ENCODE measurements around the gene ALDH4A1.

Gene ALDH4A1

DNA sequence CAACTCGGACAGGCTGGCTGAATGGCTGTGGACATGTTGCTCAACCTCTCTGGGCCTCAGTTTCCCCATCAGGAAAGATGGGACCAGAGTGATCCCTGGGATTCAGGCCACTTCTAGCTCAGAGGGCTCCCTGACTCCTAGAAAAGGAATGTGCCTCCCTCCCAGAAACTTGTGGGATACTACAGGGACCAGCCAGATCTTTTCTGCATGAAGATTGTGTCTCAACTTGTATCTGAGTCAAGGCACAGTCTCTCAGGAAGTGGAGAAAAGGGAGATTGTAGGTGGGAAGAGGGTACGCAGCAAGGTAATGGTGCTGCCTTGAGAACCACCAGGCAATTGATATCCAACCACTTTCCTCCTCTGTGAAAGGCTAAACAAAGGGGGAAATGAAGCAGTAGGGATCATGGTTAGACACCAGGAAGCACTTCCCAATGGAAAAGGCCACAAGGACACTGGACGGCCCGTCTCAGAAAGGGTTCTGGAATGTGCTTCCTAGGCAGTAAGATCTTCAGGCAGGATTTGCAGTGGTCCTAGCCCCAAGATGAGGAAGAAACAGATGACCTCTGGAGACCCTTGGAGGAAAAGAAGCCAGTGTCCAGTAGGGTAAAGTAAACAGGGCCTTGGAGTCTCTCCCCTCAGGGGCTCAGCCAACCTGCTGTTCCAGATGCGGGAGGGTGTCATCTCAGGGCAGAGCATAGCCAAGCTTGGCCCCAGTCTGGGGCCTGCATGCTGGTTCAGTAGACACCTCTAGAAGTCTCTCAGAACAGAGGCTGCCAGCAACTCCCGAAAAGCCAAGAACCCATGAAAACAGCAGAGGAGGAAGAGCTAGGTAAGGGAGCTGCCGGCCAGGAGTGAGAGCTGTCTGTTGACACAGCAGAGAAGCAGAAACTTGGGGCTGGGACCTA lies 37.3 kb upstream of the ALDH4A1 start:
- DNase-seq (ENCODE audit: low read depth) = no peak

DNA sequence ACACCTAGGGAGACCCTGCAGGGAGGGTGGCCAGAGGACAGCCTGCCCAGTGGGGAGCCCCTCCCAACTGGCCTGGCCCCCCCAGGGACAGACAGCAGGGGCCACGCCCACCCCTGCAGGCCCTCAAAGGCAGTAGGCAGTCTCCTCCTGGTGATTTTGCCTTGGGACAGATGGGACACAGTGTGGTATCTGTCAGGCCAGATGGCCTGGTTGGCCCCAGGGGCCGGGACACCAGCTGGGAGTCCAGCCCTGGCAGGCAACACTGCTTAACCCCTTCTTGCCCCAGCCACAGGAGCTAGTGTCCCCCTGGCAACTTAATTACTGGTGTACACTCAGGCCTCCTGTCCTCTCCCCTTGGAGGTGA lies 36.3 kb upstream of the ALDH4A1 start:
- DNase-seq (ENCODE audit: low read depth) = no peak

DNA sequence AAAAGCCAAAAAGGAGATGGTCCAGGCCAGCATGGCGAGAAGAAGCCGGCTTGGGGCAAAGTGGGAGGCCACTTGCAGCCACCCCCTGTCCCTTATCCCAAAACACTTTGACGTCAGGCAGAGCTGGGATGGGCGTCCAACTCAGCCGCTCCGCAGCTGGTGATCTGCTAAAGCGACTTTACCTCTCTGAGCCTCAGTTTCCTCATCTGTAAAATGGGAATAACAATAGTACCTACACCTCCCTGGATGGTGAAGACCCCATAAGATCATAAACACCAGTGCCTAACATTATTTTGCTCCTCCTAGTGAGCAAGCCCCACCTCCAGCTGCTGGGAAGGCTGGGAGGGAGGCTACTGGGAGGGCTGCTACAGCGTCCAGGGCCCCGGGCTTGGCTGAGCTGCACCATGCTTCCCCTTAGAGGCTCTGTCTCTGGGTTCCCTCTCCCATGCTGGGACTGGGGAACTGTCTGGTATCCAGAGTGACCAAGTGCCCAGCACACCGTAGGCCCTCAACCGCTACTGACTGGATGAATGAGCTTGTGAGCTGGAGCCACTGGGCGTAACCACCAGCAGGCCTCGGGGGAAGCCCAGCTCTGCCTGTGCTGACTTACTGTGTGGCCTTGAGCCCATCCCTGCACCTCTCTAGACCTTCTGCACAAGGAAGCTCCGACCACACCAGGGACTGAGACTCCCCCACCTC lies 35.8 kb upstream of the ALDH4A1 start:
- DNase-seq (ENCODE audit: low read depth) = no peak

DNA sequence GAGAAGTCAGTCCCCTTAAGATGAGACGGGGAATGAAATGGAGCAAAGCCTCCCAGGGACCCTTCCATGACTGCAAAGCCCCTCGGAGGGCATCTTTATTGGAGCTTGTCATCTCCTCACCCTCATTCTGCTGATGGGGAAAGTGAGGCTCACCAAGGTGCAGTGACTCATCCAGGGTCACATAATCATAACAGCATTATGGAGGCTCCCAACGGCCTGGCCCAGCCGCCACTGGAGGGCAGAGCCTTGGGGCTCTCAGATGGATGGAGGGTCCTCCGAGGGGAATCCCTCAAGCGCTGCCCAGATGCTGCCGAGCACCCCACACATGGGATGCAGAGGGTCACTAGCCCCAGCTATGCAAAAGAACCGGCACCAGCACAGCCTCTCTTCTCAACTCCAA lies 35.2 kb upstream of the ALDH4A1 start:
- DNase-seq (ENCODE audit: low read depth) = no peak

DNA sequence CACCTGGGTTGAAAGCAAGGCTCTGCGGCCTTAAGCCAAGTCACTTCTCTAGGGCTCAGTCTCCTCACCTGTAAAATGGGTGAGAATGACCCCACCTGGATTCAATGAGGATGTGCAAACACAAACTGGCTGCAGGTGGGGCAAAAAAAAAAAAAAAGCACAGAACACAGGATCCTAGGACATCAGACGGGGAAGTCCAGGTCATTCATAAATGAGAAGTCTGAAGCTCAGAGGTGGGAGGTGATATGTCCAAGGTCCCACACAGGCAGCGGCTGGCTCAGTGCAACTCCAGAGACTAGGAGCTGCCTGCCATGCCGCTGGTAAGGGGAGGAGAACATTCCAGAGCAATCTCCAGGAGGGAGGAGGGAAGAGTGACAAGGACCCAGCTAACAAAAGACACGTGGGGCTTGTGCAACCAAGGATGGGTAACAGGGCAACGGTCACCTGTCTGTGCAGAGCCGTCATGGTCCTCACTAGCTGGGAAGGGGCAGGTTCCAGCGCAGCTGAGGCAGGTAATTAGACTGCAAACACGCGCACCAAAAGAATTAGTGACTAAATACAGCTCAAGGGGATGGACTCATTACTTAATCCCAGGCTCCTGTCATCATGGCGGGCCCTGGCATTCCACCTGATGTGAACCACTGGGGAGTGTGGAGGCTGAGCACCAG lies 34.6 kb upstream of the ALDH4A1 start:
- no peak for DNase-seq (ENCODE audit: low read depth)

DNA sequence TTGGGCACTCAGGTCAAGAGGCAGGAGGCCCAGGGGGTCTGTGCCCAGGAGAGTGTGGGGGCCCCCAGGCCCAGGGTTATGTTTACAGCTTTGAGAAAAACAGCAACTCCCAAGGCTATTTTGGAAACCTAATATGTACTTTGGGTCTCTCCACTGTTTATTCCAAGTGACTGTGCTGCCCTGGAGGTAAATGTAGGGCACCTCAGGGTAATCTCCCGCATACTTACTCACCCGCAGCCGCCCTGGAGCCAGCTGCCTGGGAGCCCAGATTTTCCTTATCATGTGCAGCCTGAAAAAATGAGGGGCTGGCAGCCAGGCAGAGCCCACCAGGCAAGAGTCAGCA lies 34.1 kb upstream of the ALDH4A1 start:
- DNase-seq (ENCODE audit: low read depth) = no peak

DNA sequence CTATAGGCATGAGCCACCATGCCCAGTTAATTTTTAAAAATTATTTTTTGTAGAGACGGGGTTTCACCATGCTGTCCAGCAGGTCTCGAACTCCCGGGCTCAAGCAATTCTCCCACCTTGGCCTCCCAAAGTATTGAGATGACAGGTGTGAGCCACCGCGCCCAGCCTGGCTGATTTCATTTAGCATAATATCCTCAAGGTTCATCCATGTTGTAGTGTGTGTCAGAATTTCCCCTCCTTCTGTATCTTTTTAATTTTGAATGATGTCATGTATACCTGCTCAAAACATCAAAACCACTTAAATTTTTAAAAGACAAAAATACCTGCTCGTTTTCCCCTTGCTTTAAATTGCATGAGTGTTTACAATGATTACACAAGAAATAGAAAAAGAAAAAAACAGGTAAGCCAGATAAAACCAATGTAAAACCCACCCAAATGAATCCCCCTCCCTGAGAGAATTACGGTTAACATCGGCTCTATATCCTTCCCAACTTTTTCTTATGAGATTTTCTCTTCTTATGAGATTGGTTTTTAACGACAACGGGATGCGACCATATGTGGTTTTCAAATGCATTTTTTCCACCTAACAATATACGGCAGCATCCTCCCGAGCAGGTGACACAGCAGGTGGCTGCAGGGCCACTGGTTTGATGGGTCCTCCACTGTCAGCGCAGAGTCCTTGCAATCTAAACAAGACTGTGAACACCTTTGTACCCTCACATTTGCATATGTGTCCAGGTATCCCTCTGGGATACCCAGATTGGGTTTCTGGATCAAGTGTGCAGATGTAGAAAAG lies 32.0 kb upstream of the ALDH4A1 start:
- no peak for DNase-seq (ENCODE audit: low read depth)

DNA sequence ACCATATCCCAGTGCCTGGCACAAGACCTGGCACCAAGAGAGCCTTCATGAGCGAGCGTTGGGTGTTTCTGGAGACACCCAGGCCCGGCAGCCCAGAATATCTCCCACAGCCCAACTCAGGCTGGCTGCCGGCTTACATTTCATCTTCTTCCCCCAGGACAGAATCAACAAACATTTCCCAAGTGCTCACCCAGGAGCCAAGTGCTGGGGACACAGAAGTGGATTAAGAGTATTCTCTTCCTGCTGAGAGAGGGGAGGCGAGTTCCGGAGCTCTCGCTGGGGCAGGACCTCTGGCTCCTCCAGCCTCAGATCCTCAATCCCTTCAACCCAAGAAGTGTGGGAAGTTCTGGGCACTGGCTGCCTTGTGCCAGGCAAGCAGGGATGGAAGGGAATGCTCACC lies 30.5 kb upstream of the ALDH4A1 start:
- no peak for DNase-seq (ENCODE audit: low read depth)

DNA sequence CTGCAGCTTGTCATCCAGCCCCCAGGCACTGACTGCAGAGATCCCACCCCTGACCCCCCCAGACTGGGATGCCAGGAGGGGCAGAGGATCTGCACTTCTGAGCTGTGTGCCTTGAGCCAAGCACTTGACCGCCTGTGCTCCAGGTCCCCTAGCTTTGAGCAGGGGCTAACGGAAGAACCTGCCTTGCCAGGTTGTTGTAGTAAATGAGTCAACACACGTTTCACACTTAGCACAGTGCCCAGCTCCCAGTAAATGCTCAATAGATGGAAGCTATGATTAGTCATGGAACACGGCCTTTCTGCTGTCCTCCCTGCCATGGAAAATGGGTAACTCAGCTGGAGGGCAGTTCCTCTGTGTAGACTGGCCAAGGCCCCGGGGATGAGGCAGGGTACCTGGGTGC lies 30.0 kb upstream of the ALDH4A1 start:
- DNase-seq (ENCODE audit: low read depth) = no peak

DNA sequence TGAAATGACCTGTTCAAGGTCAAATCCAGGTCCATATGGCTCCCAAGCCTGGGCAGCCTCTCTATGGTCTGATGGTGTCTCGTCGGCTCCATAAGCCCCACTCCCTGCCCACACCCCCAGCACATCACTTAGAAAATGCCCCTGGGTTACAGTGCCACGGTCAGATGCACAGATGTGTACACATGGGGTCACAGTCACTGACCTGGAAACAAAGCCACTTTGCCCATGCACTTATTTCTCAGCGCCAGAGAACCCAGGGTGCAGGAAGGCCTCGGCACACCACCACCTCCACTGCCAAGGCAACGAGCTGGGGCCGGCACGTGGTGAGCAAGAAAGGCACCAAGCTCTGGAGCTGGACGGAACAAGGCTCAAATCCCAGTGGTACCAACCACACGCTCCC lies 29.4 kb upstream of the ALDH4A1 start:
- DNase-seq (ENCODE audit: low read depth) = no peak

DNA sequence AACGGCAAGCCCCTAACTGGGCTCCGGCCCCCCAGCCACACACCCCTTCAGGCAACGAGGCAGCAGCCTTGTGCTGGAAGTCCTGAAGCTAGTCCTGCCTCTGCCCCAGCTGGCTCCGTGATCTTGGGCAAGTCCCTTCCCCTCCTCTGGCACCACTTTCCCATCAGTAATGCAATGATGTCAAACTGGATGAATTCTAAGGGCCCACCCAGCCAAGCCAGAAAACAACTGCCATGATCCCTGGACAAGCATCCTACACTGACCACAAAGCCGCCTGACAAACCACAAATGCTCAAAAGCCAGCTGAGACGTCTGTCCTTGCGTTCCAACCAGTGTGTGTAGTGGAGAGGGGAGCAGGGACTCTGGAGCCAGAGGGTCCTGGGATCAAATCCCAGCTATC lies 27.3 kb upstream of the ALDH4A1 start:
- DNase-seq (ENCODE audit: low read depth) = no peak

DNA sequence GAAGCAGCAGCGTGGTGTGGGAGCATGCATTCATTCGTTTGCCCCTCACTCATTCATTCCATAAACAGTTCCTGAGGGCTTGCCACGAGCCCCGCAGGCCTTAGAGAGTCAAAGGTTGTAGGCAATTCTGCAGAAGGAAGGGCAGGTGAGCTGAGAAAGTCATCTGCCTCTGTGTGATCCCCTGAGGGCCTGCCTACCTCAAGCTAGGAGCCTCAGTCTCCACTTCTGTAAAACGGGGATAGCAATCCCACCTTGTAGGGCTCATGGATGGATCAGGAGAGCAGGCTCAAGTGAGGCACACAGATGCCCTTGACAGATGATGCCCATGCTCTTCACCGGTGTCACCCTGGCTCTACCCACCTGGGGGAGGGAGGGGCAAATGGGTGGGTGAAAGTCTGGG lies 26.6 kb upstream of the ALDH4A1 start:
- DNase-seq (ENCODE audit: low read depth) = no peak

DNA sequence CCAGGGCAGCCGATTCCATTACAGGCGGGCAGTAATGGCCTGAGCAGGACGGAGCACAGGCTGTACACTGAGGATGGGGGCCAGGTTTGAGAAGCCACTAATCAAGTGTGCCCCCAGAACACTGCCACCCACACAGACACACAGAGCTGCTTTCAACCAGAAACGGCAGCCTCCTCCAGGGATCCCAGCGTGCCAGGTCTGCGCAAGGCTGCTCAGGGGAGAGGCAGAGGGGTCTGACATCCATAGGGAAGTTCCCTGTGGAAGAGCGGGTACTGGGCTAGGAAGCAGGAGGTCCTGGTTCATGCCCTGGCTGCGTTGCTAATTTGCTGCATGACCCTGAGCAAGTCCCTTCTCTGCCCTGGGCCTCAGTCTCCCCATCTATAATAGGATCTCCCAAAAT lies 26.1 kb upstream of the ALDH4A1 start:
- DNase-seq (ENCODE audit: low read depth) = no peak

DNA sequence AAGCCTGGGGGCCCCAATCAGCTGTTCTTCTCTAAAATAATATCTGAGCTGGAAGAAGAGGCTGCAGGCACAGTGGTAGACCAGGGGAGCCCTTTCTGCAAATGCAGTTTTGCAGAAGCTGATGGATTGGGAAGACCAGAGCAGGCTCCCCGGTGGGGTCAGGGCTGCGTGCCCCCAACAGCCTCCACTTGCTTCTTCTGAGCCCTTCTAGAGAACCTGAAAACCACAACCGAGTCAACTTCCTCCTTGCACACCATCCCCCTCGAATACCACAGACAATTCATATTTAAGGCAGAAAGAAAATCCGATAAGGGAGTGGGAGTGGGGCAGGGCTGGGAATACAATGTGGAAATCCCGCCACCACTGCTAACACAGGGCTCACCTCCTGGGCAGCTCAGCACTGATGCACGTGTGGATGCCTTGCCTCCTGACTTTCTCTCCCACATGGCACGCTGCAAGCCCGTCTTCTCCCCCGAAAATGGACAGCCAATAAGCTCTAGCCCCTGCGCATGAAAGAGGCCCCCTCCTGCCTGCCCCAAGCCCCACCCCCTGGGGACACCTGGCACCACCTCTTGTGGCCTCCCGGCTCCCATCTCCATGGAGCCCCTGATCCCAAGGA lies 25.4 kb upstream of the ALDH4A1 start:
- DNase-seq (ENCODE audit: low read depth) = no peak

DNA sequence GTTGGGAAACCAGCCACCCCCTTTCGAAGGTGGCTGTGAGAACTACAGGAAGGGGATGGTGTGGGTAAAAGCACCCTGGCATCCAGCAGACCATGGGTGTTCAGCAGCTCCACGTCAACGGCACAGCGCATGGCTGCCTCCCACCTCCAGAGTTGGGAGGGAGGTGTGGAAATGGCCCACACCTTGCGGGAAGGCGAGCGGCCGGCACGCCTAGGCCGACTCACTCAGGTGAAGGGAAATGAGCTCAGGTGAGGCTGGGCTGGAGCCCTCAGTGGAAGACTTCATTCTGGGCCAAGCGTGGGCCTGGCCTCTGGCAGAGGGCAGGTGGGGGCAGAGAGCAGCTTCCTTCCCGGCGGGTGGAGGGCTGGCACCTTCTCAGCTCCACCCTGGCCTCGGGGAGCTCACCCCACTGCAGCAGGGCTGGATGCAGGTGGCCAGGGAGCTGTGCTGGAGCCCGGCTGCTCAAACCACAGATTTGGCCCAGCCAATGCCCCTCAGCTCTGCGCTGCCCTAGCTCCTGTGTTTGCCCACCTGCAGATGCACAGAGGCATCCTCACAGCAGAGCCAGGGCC lies 24.8 kb upstream of the ALDH4A1 start:
- peak; percentile 49 for DNase-seq (ENCODE audit: low read depth)

DNA sequence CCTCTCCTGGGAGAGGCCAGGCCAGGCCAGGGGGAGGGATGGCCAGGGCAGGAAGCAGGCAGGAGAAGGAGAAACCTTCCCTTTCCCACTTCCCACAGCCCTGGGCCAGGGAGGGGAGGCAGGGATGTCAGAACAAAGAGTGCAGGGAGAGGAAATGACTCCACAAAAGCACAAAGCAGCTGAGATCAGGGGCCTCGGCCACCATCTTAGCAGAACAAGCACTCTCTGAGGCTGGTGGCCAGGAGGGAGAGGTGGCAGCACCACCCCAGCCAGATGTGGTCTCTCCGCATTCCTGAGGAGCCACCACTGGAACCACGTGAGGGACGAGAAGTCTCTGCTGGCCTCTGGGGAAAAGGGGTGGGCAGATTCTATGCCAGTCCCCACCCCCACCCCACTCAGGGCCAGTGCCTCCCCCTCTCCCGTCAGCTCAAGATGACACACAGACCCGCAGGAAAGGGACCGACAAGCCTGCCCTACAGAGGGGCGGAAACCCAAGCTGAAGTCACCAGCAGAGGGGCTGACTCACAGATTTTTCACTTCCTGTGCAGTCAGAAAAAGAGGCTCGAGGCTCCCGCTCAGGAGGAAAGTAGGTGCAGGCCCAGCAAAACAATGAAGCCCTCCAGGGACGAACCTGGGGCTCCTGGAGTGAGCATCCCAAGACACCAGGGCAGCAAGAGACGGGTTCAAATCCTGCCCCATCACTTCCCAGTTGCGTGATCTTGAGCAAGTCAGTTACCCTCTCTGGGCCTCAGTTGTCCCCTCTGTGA lies 24.1 kb upstream of the ALDH4A1 start:
- DNase-seq (ENCODE audit: low read depth) = peak; percentile 81

DNA sequence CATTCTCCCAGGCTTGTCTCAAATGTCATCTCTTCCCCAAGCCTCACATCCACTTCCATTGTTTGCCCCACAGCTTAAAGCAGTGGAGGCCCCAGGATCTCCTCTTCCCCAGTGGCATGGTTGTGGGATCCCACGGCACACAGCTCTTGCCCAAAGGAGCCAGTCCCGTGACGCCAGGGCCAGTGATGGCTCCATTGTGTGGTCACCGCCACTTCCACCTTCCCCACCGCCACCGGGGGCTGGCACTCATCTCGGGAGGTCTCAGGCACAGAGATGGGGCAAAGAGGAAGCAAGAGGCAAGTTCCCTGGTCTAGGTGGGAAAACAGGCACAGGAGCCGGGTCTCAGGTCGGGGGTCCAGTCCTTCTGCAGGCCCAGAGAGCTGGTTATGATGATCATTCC lies 22.9 kb upstream of the ALDH4A1 start:
- DNase-seq (ENCODE audit: low read depth) = no peak

DNA sequence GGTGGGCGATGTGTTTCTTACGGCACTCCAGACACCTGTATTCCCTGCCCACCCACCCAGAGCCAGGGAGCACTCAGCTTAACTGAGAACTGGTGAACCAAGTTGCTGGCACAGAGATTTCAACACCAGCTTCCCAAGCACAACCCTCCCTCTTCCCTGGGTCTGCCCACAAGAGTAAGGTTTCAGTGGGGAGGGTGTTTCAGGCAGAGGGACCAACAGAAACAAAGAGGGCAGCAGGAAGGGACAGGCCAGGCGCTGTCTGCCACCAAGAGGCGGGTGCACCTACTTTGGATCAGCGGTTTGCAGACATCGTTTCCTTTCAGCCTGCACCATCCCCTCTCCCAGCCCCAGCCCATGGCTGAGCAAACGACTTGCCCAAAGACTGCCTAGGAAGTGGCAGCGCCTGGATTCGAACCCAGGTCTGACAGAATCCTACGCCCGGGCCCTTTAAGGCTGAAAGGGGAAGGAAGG lies 21.9 kb upstream of the ALDH4A1 start:
- DNase-seq (ENCODE audit: low read depth) = no peak

DNA sequence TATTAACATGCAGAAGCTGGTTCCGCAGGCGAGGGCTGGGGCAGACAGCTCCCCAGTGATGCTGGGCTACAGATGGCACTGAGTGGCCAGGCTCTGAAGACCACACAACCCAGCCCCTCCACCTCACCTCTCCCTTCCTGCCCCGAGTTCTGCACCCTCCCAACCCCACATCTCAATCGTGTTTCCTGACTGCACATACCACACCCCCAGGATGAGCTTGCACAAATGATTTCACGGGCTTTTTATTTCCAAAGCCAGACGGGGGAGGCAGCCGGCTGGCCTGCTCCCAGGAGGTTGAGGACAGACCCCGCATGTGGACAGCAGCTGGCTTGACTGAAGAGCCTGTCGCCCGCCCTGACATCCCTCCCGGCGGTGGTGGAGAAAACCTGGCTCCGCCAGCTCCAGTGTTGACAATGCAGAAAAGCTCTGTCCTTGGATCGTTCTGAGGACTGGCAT lies 21.4 kb upstream of the ALDH4A1 start:
- DNase-seq (ENCODE audit: low read depth) = no peak

Measured in T-helper 22 cell (primary cell).